ENCODE results near the gene CTPS2. TPM values are rescaled to one million over a fixed set of nuclear protein-coding genes. Genes with fewer than 3 reads are reported as not detected.
"Not testable (repeated sequence)": the region's sequence is repeated elsewhere in the genome, so short reads cannot be mapped to it uniquely, and the experiment has no call there.

The CTPS2 gene
- total RNA-seq, 1 donor from 2014 or later: 78.1 TPM

- H3K27ac Mint-ChIP-seq: no peak overlapping the region
- TF ChIP-seq, protein P1, sequence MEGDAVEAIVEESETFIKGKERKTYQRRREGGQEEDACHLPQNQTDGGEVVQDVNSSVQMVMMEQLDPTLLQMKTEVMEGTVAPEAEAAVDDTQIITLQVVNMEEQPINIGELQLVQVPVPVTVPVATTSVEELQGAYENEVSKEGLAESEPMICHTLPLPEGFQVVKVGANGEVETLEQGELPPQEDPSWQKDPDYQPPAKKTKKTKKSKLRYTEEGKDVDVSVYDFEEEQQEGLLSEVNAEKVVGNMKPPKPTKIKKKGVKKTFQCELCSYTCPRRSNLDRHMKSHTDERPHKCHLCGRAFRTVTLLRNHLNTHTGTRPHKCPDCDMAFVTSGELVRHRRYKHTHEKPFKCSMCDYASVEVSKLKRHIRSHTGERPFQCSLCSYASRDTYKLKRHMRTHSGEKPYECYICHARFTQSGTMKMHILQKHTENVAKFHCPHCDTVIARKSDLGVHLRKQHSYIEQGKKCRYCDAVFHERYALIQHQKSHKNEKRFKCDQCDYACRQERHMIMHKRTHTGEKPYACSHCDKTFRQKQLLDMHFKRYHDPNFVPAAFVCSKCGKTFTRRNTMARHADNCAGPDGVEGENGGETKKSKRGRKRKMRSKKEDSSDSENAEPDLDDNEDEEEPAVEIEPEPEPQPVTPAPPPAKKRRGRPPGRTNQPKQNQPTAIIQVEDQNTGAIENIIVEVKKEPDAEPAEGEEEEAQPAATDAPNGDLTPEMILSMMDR (IDR thresholded peaks at IDR 0.05; ENCODE audit: unreplicated experiment): no peak
- no peaks in the 10 kb centered on the region for H3K4me1 Mint-ChIP-seq
- H3K27me3 Mint-ChIP-seq (ENCODE audit: low read depth): no peaks in the 10 kb centered on the region
- H3K9me3 Mint-ChIP-seq: peaks cover 3% of the 10 kb centered on the region
- H3K4me3 Mint-ChIP-seq: no peak overlapping the region
- DNase-seq (ENCODE audit: low spot score in 2 of 2, unreplicated experiment in 2 of 2): no peak
- H3K36me3 Mint-ChIP-seq: peaks cover 33% of the 10 kb centered on the region
Observed at GRCh38 chrX:16733013-16733412, 20.5 kb upstream of the CTPS2 start.

GRCh38 chrX:16730450-16730849 lies 18.0 kb upstream of the CTPS2 start:
- Mint-ChIP-seq H3K4me3 (no peak overlapping the region), H3K36me3 (peaks cover 29% of the 10 kb centered on the region), H3K4me1 (peaks cover 2% of the 10 kb centered on the region), H3K27ac (no peak overlapping the region), H3K27me3 (ENCODE audit: low read depth) (no peaks in the 10 kb centered on the region), H3K9me3 (peaks cover 7% of the 10 kb centered on the region)
- DNase-seq (ENCODE audit: low spot score in 2 of 2, unreplicated experiment in 2 of 2): no peak
- TF ChIP-seq, protein P1 (IDR thresholded peaks at IDR 0.05; ENCODE audit: unreplicated experiment): no peak

GRCh38 chrX:16727637-16728036 lies 15.2 kb upstream of the CTPS2 start:
- Mint-ChIP-seq H3K27ac (no peak overlapping the region), H3K4me1 (peaks cover 5% of the 10 kb centered on the region), H3K4me3 (no peak overlapping the region), H3K27me3 (ENCODE audit: low read depth) (no peaks in the 10 kb centered on the region), H3K36me3 (peaks cover 26% of the 10 kb centered on the region), H3K9me3 (peaks cover 7% of the 10 kb centered on the region)
- no peak for DNase-seq (ENCODE audit: low spot score in 2 of 2, unreplicated experiment in 2 of 2)
- TF ChIP-seq, protein P1 (IDR thresholded peaks at IDR 0.05; ENCODE audit: unreplicated experiment): no peak

DNA sequence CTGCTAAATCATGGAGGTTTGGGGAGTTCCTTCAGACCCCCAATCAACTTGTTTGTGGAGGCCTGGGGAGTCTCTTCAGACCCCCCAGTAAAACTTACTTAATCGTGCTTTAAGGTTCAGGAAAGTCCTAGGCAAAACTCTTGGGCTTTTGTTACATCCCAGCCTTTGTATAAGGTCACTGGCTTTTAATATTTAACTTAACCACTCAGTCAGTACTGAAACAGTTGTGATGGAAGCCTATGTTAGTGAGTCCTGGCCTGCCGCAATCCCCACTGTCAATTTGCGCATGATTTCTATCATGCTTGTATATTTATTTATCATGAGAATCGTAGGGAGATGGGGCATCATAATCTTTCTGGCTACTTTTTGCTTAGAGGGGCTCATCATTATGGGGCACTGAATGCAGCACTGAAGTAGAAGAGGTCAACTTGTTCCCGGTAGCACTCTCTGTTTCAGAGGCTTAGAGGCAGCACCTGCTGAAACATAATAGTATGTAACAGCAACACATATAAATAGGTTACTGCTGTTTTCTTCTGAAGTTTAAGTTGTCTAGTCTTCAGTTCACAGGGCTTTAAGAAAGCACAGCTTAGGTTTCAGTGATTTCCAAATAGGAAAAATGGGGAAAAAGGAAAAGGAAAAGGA lies 14.0 kb upstream of the CTPS2 start:
- Mint-ChIP-seq H3K27ac (peak overlapping the region; percentile 39), H3K36me3 (peaks cover 28% of the 10 kb centered on the region), H3K4me1 (peaks cover 11% of the 10 kb centered on the region)
- not testable (repeated sequence) for H3K9me3 Mint-ChIP-seq; DNase-seq (ENCODE audit: low spot score in 2 of 2, unreplicated experiment in 2 of 2); H3K4me3 Mint-ChIP-seq; H3K27me3 Mint-ChIP-seq (ENCODE audit: low read depth)

DNA sequence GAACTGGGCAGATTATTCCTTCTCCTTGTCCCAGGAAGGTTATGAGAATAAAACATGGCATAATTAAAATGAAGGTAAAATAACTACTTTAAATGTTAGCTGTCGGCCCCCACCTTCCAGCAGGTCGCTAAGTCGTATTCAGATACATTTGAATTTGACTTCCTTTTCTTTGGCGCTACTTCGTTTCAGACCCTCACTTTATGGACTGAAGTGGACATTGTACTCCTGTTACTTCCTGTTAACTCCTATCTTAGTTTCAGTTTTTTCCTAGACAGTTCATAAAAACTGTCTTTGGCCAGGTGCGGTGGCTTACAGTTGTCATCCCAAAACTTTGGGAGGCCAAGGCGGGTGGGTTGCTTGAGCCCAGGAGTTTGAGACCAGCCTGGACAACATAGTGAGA lies 12.6 kb upstream of the CTPS2 start:
- no peak for DNase-seq (ENCODE audit: low spot score in 2 of 2, unreplicated experiment in 2 of 2)
- Mint-ChIP-seq H3K36me3 (peaks cover 22% of the 10 kb centered on the region), H3K4me3 (no peak overlapping the region), H3K27ac (no peak overlapping the region), H3K4me1 (peaks cover 23% of the 10 kb centered on the region), H3K27me3 (ENCODE audit: low read depth) (no peaks in the 10 kb centered on the region), H3K9me3 (peaks cover 7% of the 10 kb centered on the region)
- TF ChIP-seq, protein P1 (IDR thresholded peaks at IDR 0.05; ENCODE audit: unreplicated experiment): no peak

GRCh38 chrX:16722481-16722880 lies 10.0 kb upstream of the CTPS2 start:
- Mint-ChIP-seq H3K27me3 (ENCODE audit: low read depth) (no peaks in the 10 kb centered on the region), H3K4me3 (no peak overlapping the region), H3K9me3 (peaks cover 3% of the 10 kb centered on the region), H3K36me3 (peaks cover 11% of the 10 kb centered on the region), H3K27ac (peak overlapping the region; percentile 70), H3K4me1 (peaks cover 29% of the 10 kb centered on the region)
- no peak for DNase-seq (ENCODE audit: low spot score in 2 of 2, unreplicated experiment in 2 of 2)
- TF ChIP-seq, protein P1 (IDR thresholded peaks at IDR 0.05; ENCODE audit: unreplicated experiment): no peak
